Measurements from ENCODE around the gene FAM120B.
"Not testable (repeated sequence)": the region's sequence is repeated elsewhere in the genome, so short reads cannot be mapped to it uniquely, and the experiment has no call there.

GRCh38 chr6:170409746-170410145, 103.2 kb downstream of the FAM120B start:
- TF ChIP-seq CTCF (IDR thresholded peaks at IDR 0.05; ENCODE audit: borderline replicate concordance, extremely low read depth, low read length, poor library complexity, severe bottlenecking); EZH2 (IDR thresholded peaks at IDR 0.05; ENCODE audit: borderline replicate concordance, low read depth, low read length, severe bottlenecking): not testable (repeated sequence)
